ENCODE results near the gene LRRC8E. TPM values are rescaled to one million over a fixed set of nuclear protein-coding genes. Genes with fewer than 3 reads are reported as not detected.

Gene LRRC8E
- total and polyA plus RNA-seq, 2 of the 8 experiments (the other 6 are each of a cell fraction or from before 2014, with no cell fraction given), result 2.7 to 2.9 TPM

- 93% methylated on average over 20 of the region's 23 CpGs; no CpG with 5 or more reads in 1 of the 2 experiments for WGBS, 2 experiments (ENCODE audit: extremely low coverage in 1 of 2, insufficient coverage in 1 of 2, insufficient read length in 1 of 2, insufficient replicate concordance in 2 of 2, low coverage in 1 of 2, low lambda C conversion rate in 2 of 2, missing lambda C conversion rate in 1 of 2)
- CTCF ChIA-PET (ENCODE audit: partially characterized antibody), result interaction anchor here (0.7 to 1.9 kb wide), 9 partner anchors 8 to 75 kb away, joined by 3 to 10 read pairs (median 5); partner anchors contain the start of genes SNAPC2 and TGFBR3L
- no peaks in the 10 kb centered on the region for H3K79me2 ChIP-seq (ENCODE audit: control insufficient read depth in 1 of 2, insufficient read depth in 2 of 2, low read length in 2 of 2)
- H3K23me2 ChIP-seq (ENCODE audit: low read depth, low read length), result peaks cover 4% of the 10 kb centered on the region; the same call in 1 of the 2 replicates
- no peak overlapping the region for H3K4me3 ChIP-seq (ENCODE audit: extremely low read depth in 1 of 4, insufficient read depth in 2 of 4, low read depth in 3 of 4, low read length in 4 of 4)
- H2BK120ac ChIP-seq (replicated peaks; ENCODE audit: low read depth, low read length), result no peak overlapping the region
- DNase-seq (ENCODE audit: low read depth in 1 of 2, low spot score in 2 of 2), result no peak
- no peak for TF ChIP-seq RAD21 (IDR thresholded peaks at IDR 0.05 in 1 of 2, conservative IDR thresholded peaks at IDR 0.05 in 1 of 2; ENCODE audit: low read depth in 2 of 2, low read length in 2 of 2)
- no peak for TF ChIP-seq NRF1 (IDR thresholded peaks at IDR 0.05; ENCODE audit: low read depth, low read length)
- TF ChIP-seq BRCA1 (IDR thresholded peaks at IDR 0.05; ENCODE audit: low read depth, low read length), result no peak
- TF ChIP-seq, protein P1, sequence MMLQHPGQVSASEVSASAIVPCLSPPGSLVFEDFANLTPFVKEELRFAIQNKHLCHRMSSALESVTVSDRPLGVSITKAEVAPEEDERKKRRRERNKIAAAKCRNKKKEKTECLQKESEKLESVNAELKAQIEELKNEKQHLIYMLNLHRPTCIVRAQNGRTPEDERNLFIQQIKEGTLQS (IDR thresholded peaks at IDR 0.05; ENCODE audit: insufficient read depth, low read depth, low read length), result no peak
- TF ChIP-seq KDM1A (IDR thresholded peaks at IDR 0.05; ENCODE audit: borderline replicate concordance, low read length), result no peak
- no peak for TF ChIP-seq SIX5 (IDR thresholded peaks at IDR 0.05; ENCODE audit: low read depth, low read length)
- TF ChIP-seq, protein P2, sequence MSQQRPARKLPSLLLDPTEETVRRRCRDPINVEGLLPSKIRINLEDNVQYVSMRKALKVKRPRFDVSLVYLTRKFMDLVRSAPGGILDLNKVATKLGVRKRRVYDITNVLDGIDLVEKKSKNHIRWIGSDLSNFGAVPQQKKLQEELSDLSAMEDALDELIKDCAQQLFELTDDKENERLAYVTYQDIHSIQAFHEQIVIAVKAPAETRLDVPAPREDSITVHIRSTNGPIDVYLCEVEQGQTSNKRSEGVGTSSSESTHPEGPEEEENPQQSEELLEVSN (IDR thresholded peaks at IDR 0.05), result no peak
- no peak for TF ChIP-seq RFX5 (IDR thresholded peaks at IDR 0.05; ENCODE audit: borderline replicate concordance, low read depth, low read length)
- TF ChIP-seq CHD1 (IDR thresholded peaks at IDR 0.05; ENCODE audit: low read depth, low read length), result no peak
- H3K23ac ChIP-seq (ENCODE audit: insufficient read length), result no peak overlapping the region
- no peak overlapping the region for H2AK5ac ChIP-seq (ENCODE audit: low read depth, low read length)
- H2AFZ ChIP-seq (ENCODE audit: low read length), result no peak overlapping the region
- no peak overlapping the region for H3K56ac ChIP-seq (replicated peaks; ENCODE audit: insufficient read length, low read depth, low read length)
- no peak overlapping the region for H2BK20ac ChIP-seq (ENCODE audit: low read length)
- no peak for FAIRE-seq
- H3K4ac ChIP-seq (replicated peaks; ENCODE audit: insufficient read length, low read depth, low read length), result no peak overlapping the region
- H2BK12ac ChIP-seq (ENCODE audit: low read depth, low read length), result no peak overlapping the region
- H3K36me3 ChIP-seq (ENCODE audit: control insufficient read depth in 2 of 4, insufficient read depth in 4 of 4, low read length in 3 of 4), result peaks cover 9 to 25% (median 19%) of the 10 kb centered on the region in 4 experiments; a peak in 7 of 8 replicates
- H4K5ac ChIP-seq (ENCODE audit: insufficient read length, low read depth, low read length), result no peak overlapping the region
- POLR2A ChIA-PET (ENCODE audit: partially characterized antibody), result interaction anchor here (0.8 to 10.4 kb wide), 8 partner anchors 10 to 222 kb away, joined by 3 to 205 read pairs (median 6); partner anchors contain the start of genes FBN3, TGFBR3L and TIMM44
- no peak overlapping the region for H2BK15ac ChIP-seq (ENCODE audit: low read length)
- no peak overlapping the region for H2BK5ac ChIP-seq (ENCODE audit: low read depth, low read length)
- H3K9me3 ChIP-seq (ENCODE audit: insufficient read depth in 2 of 2, low read depth in 1 of 2, low read length in 1 of 2), result no peaks in the 10 kb centered on the region
- no peak overlapping the region for H3K9ac ChIP-seq (replicated peaks in 1 of 4; ENCODE audit: extremely low read depth in 1 of 4, low read depth in 3 of 4, low read length in 3 of 4)
- no peak overlapping the region for H3K27ac ChIP-seq (ENCODE audit: low read depth, low read length)
- no peak overlapping the region for H3K18ac ChIP-seq (ENCODE audit: extremely low read depth, low read length)
- 0 out of 2 replicates have a peak overlapping the region, but pooled peaks have one; percentile 84 for H4K8ac ChIP-seq (ENCODE audit: extremely low read depth, insufficient read depth, low read length)
- H3K14ac ChIP-seq (ENCODE audit: insufficient read length), result no peak overlapping the region
- H4K20me1 ChIP-seq (replicated peaks in 1 of 2; ENCODE audit: control insufficient read depth in 1 of 2, insufficient read depth in 2 of 2, low read length in 2 of 2), result peaks cover 8 to 20% of the 10 kb centered on the region in 2 experiments
- no peak overlapping the region for H3K4me2 ChIP-seq (ENCODE audit: insufficient read depth in 1 of 2, low read depth in 2 of 2, low read length in 2 of 2)
- no peaks in the 10 kb centered on the region for H3K79me1 ChIP-seq (ENCODE audit: low read depth, low read length)
- peaks cover 0 to 8% (median 2%) of the 10 kb centered on the region in 4 experiments; a peak in 5 of 7 replicates for H3K4me1 ChIP-seq (replicated peaks in 1 of 4; ENCODE audit: control insufficient read depth in 3 of 4, insufficient read depth in 4 of 4, low read length in 3 of 4)
- no peaks in the 10 kb centered on the region for H3K27me3 ChIP-seq (replicated peaks in 1 of 4; ENCODE audit: control insufficient read depth in 3 of 4, extremely low read depth in 1 of 4, insufficient read depth in 3 of 4, low read length in 3 of 4)
- no peak overlapping the region for H4K91ac ChIP-seq (replicated peaks; ENCODE audit: insufficient read length, low read length)
These were observed 39.5 kb downstream of the LRRC8E start for GRCh38 chr19:7927605-7928333.

Measured in H1 (cell line).